Measurements from ENCODE around the gene SDF2L1.
A peak's percentile ranks its signal among the peaks of the same experiment; 100 is the strongest.
"Not testable (repeated sequence)": the region's sequence is repeated elsewhere in the genome, so short reads cannot be mapped to it uniquely, and the experiment has no call there.

The SDF2L1 gene, protein sequence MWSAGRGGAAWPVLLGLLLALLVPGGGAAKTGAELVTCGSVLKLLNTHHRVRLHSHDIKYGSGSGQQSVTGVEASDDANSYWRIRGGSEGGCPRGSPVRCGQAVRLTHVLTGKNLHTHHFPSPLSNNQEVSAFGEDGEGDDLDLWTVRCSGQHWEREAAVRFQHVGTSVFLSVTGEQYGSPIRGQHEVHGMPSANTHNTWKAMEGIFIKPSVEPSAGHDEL

DNA sequence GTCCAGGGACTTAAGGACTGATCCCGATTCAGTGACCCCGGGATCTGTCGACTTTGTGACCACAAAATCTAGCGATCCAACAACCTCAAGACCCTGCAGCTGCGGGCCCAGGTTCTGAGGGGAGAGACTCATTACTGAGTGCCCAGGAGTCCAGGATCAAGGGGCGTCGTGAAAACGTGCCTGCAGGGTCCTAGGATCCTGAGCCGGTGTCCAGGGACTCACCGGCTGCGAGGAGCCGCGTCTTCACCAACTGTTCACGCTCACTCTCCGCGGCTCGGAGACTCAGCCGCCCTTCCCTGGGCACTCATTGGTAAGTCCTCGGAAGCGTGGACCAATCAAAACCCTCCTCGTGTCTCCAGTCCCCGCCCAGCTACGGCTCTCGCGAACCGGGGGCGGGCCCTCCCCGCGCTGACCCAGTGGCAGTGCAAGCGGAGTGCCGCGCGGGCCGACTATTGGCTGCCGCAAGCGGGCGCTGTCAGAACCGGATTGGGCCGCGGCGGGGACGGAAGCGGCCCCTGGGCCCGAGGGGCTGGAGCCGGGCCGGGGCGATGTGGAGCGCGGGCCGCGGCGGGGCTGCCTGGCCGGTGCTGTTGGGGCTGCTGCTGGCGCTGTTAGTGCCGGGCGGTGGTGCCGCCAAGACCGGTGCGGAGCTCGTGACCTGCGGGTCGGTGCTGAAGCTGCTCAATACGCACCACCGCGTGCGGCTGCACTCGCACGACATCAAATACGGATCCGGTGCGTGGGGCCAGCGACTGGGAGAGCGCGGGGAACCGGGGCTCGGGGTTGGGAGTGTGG, at the start of gene SDF2L1:
SDF2L1 (plus strand) TSS at position 514 of the 795 bp plus-strand sequence; CDS start at position 549, 35 bp downstream.
- Mint-ChIP-seq H3K4me1 (peaks cover 29 to 45% of the 10 kb centered on the region in 2 donors), H3K27me3 (no peaks in the 10 kb centered on the region), H3K4me3 (peak within 1 kb of the TSS; percentile 92 to 98), H3K27ac (peak within 1 kb of the TSS; percentile 90), H3K9me3 (no peaks in the 10 kb centered on the region), H3K36me3 (peaks cover 13 to 23% of the 10 kb centered on the region in 2 donors)
- peak; percentile 97 to 98 for ATAC-seq (replicated peaks)
- DNase-seq, result peak; percentile 98

GRCh38 chr22:21592422-21592821, 49.7 kb upstream of the SDF2L1 start:
- no peak for DNase-seq
- Mint-ChIP-seq H3K27ac (no peak overlapping the region), H3K27me3 (no peaks in the 10 kb centered on the region), H3K4me1 (peaks cover 45 to 72% of the 10 kb centered on the region in 2 donors), H3K9me3 (peaks cover 0 to 3% of the 10 kb centered on the region in 2 donors), H3K36me3 (peaks cover 46 to 59% of the 10 kb centered on the region in 2 donors), H3K4me3 (no peak overlapping the region)
- ATAC-seq (replicated peaks), result no peak

- H3K36me3 Mint-ChIP-seq, result peaks cover 48 to 63% of the 10 kb centered on the region in 2 donors
- H3K27me3 Mint-ChIP-seq, result no peaks in the 10 kb centered on the region
- H3K27ac Mint-ChIP-seq, result peak overlapping the region; percentile 42
- DNase-seq, result no peak
- H3K9me3 Mint-ChIP-seq, result peaks cover 0 to 3% of the 10 kb centered on the region in 2 donors
- H3K4me3 Mint-ChIP-seq, result no peak overlapping the region
- peaks cover 41 to 65% of the 10 kb centered on the region in 2 donors for H3K4me1 Mint-ChIP-seq
- no peak for ATAC-seq (replicated peaks)
These were observed 48.5 kb upstream of the SDF2L1 start for GRCh38 chr22:21593406-21594232.

DNA sequence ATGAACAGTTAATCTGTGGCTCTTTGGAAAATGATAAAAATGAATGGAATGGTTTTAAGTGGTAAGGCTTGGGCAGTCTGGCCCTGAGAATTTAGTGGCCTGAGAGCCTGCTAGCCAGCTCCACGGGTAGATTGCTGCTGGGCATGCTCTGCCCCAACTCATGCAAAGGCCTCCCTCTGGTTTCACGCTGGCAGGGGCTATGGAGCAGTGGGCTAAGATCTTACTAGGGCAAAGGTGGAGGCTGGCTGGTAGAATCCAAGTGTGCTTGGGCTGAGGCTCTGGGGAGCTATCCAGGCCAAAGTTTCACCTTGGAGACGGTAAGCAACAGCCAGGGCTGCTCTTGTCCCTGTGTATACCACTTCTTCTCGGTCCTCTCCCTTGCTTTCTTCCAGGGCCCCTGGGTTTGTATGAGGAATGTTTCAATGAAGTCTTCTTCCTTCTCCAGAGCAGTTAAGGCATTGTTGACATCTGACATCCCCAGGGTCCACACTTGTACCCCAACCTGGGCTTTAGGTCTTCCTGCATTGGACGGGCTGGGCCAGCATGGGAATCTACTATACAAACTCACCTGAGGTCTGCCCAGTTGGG, 47.1 kb upstream of the SDF2L1 start:
- peaks cover 46 to 64% of the 10 kb centered on the region in 2 donors for H3K4me1 Mint-ChIP-seq
- no peak overlapping the region for H3K27ac Mint-ChIP-seq
- no peak overlapping the region for H3K4me3 Mint-ChIP-seq
- H3K9me3 Mint-ChIP-seq, result peaks cover 0 to 3% of the 10 kb centered on the region in 2 donors
- no peak for ATAC-seq (replicated peaks)
- no peaks in the 10 kb centered on the region for H3K27me3 Mint-ChIP-seq
- no peak for DNase-seq
- H3K36me3 Mint-ChIP-seq, result peaks cover 59 to 65% of the 10 kb centered on the region in 2 donors

DNA sequence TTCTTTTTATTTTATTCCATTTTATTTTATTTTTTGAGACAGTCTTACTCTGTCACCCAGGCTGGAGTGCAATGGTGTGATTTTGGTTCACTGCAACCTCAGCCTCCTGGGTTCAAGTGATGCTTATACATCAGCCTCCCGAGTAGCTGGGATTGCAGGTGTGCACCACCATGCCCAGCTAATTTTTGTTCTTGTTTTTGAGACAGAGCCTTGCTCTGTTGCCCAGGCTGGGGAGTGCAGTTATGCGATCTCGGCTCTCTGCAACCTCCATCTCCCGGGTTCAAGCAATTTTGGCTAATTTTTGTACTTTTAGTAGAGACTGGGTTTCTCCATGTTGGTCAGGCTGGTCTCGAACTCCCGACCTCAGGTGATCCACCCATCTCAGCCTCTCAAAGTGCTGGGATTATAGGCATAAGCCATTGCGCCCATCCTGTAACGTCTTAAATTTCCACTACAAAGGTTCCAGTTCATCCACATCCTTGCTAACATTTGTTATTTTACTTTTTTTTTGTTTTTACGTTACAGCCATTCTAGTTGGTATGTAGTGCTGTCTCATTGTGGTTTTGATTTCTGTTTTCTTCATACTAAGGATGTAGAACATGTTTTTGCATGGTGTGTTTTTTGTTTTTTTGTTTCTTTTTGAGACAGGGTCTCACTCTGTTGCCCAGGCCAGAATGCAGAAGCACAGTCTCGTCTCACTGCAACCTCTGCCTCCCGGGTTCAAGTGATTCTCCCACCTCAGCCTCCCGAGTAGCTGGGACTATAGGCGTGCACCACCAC, 45.6 kb upstream of the SDF2L1 start:
- not testable (repeated sequence) for DNase-seq; H3K4me3 Mint-ChIP-seq; H3K27me3 Mint-ChIP-seq; ATAC-seq (replicated peaks); H3K9me3 Mint-ChIP-seq; H3K27ac Mint-ChIP-seq
- Mint-ChIP-seq H3K36me3 (peaks cover 53 to 54% of the 10 kb centered on the region in 2 donors), H3K4me1 (peaks cover 34 to 48% of the 10 kb centered on the region in 2 donors)

GRCh38 chr22:21598302-21598701, 43.8 kb upstream of the SDF2L1 start:
- Mint-ChIP-seq H3K36me3 (peaks cover 53 to 55% of the 10 kb centered on the region in 2 donors), H3K27me3 (no peaks in the 10 kb centered on the region), H3K9me3 (no peaks in the 10 kb centered on the region), H3K4me1 (peaks cover 37 to 45% of the 10 kb centered on the region in 2 donors), H3K27ac (no peak overlapping the region), H3K4me3 (no peak overlapping the region)
- ATAC-seq (replicated peaks) (no peak), DNase-seq (no peak)

DNA sequence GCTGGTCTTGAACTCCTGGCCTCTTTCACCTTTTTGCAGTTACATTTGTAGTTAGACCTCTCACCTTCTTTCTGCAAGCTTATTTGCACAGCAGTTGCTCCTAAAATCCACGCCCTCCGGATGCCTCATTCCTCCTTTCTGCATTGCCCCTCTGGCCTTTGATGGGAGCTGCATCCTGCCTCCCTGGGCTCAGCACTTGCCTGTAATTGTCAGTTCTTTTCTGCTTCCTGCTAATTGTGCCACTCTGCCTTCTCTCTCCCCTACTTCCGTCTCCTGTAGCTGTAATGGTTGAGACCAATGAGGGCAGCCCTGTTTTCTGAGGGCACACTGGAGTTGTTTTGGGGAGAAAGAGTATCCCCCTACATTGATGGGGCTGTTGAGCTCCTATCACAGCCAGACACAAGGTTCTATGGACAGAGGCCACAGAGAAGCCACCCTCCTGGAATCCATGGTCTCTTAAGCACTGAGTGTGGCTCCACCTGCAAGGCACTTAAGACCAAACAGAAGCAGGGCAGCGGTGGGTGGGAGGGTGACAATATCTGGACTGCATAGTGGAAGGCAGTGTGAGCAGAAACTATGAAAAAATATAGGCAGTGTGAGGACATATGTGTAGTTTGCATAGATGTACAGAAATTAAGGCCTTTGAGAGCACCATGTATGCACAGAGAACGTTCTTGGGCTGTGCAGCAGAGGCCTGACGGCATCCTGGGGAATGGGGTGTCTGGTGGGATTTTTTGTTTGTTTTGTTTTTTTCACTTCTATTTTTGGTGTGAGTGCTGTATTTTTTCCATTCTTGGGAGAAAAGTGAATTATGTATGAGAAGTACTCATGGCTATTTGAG, 42.8 kb upstream of the SDF2L1 start:
- no peak for ATAC-seq (replicated peaks)
- Mint-ChIP-seq H3K4me3 (no peak overlapping the region), H3K36me3 (peaks cover 43 to 46% of the 10 kb centered on the region in 2 donors), H3K27ac (peak overlapping the region; percentile 1), H3K27me3 (no peaks in the 10 kb centered on the region), H3K4me1 (peaks cover 27 to 38% of the 10 kb centered on the region in 2 donors), H3K9me3 (no peaks in the 10 kb centered on the region)
- DNase-seq, result no peak

DNA sequence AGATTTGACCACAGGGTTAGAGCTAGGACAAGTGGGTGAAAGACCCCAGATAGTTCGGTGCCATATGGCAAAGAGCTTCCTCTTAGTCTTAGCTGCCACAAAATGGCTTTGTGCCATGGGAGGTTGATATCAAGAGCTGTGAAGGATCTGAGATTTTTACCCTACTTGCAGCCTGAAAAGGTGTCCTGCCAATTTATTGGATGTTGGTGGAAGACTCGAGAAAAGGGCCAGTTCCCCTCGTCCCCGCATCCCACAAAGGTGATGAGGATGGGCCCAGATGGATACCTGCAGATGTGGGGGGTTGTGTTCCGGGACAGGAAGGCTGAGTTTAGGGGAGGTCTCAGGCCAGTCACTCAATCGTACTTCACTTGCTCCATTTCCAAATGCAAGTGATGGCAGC, 39.5 kb upstream of the SDF2L1 start:
- Mint-ChIP-seq H3K4me3 (no peak overlapping the region), H3K9me3 (no peaks in the 10 kb centered on the region), H3K36me3 (peaks cover 28 to 37% of the 10 kb centered on the region in 2 donors), H3K27me3 (no peaks in the 10 kb centered on the region), H3K4me1 (peaks cover 30 to 50% of the 10 kb centered on the region in 2 donors), H3K27ac (no peak overlapping the region)
- no peak for DNase-seq
- no peak for ATAC-seq (replicated peaks)

DNA sequence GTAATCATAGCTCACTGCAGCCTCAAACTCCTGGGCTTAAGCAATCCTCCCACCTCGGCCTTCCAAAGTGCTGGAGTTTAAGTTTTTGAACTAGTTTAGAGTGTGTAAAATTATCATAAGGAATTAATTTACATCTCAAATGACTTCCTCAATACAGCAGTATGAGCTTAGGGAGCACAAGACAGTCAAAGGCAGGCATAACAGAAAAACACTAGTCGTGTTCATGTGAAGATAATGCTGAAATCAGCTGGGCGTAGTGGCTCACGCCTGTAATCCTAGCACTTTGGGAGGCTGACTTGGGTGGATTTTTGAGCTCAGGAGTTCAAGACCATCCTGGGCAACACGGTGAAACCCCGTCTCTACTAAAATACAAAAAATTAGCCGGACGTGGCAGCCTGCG, 38.1 kb upstream of the SDF2L1 start:
- Mint-ChIP-seq H3K4me3 (no peak overlapping the region), H3K9me3 (no peaks in the 10 kb centered on the region), H3K27me3 (no peaks in the 10 kb centered on the region), H3K4me1 (peaks cover 25 to 44% of the 10 kb centered on the region in 2 donors), H3K36me3 (peaks cover 23 to 34% of the 10 kb centered on the region in 2 donors), H3K27ac (no peak overlapping the region)
- ATAC-seq (replicated peaks) (no peak), DNase-seq (no peak)

DNA sequence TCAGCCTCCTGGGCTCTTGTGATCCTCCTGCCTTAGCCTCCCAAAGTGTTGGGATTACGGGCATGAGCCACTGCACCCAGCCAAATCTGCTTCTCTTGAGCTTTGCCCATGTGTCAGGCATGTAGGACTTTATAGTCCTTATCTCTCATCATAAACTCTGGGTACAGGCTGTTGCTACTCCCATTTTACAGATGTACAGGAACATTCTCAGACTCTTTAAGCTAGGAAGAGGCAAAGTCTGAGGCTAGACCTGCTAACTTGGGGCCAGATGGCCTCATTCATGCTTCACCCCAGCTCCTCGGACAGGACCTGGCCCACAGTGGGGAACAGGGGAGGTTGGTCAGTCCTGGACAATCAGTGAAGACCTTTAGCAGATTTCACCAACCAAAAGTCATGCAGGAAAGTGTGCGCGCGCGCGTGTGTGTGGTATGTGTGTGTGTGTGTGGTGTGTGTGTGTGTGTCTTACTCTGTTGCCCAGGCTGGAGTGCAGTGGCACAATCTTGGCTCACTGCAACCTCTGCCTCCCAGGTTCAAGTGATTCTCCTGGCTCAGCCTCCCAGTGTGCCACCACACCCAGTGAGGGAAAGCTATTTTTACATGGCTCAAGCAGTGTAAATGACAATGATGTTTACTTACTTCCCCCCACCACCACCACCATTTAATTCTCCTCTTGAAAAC, 36.1 kb upstream of the SDF2L1 start:
- peaks cover 19 to 35% of the 10 kb centered on the region in 2 donors for H3K4me1 Mint-ChIP-seq
- ATAC-seq (replicated peaks), result no peak
- no peak overlapping the region for H3K4me3 Mint-ChIP-seq
- H3K9me3 Mint-ChIP-seq, result no peaks in the 10 kb centered on the region
- H3K27ac Mint-ChIP-seq, result peak overlapping the region; percentile 38
- peaks cover 13 to 35% of the 10 kb centered on the region in 2 donors for H3K36me3 Mint-ChIP-seq
- no peak for DNase-seq
- no peaks in the 10 kb centered on the region for H3K27me3 Mint-ChIP-seq

DNA sequence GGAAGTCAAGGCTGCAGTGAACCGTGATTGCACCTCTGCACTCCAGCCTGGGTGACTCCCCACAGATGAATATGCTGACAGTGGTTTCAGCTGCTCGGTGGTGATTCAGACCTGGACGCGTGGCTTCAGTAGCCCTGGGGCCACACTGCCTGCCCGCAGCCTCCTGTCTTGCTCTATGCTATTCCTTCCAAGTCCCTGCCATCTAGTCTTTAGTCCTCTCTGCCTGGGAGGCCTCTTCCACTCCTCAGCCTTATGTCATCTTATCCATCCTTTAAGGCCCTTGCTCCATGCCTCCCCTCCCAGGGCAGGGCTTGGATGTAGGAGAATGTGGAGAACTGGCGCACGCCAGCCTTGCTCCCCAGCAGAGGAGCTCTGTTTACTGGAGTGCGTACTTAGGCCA, 35.3 kb upstream of the SDF2L1 start:
- ATAC-seq (replicated peaks), result no peak
- peaks cover 18 to 39% of the 10 kb centered on the region in 2 donors for H3K36me3 Mint-ChIP-seq
- no peak overlapping the region for H3K4me3 Mint-ChIP-seq
- no peaks in the 10 kb centered on the region for H3K9me3 Mint-ChIP-seq
- no peaks in the 10 kb centered on the region for H3K27me3 Mint-ChIP-seq
- no peak for DNase-seq
- H3K27ac Mint-ChIP-seq, result peak overlapping the region; percentile 38
- peaks cover 20 to 35% of the 10 kb centered on the region in 2 donors for H3K4me1 Mint-ChIP-seq

GRCh38 chr22:21609556-21610157, 32.4 kb upstream of the SDF2L1 start:
- not testable (repeated sequence) for DNase-seq; H3K4me3 Mint-ChIP-seq; H3K9me3 Mint-ChIP-seq; H3K27me3 Mint-ChIP-seq; ATAC-seq (replicated peaks)
- Mint-ChIP-seq H3K27ac (peak overlapping the region; percentile 25), H3K4me1 (peaks cover 20 to 43% of the 10 kb centered on the region in 2 donors), H3K36me3 (peaks cover 24 to 46% of the 10 kb centered on the region in 2 donors)

All from stimulated activated naive B cell treated with anti-CD40 and anti-IgM and Interleukin-4, amounts not matched to agents 10 μg/mL and 1 μg/mL and 100 μg/mL, for 72 hours (primary cell).